ENCODE data around the gene THRAP3. TPM values are rescaled to one million over a fixed set of nuclear protein-coding genes. Genes with fewer than 3 reads are reported as not detected.

The THRAP3 gene
- total RNA-seq, 1 experiment from 2014 or later, result 160 TPM

- TF ChIP-seq HMGXB4 (CRISPR knock-in tag; IDR thresholded peaks at IDR 0.05) (peak; percentile 92; the same call in 1 of the 2 replicates), ZNF121 (CRISPR knock-in tag; IDR thresholded peaks at IDR 0.05) (no peak), ATF2 (CRISPR knock-in tag; IDR thresholded peaks at IDR 0.05; ENCODE audit: borderline replicate concordance, low read depth) (no peak), SMAD4 (CRISPR knock-in tag; IDR thresholded peaks at IDR 0.05) (no peak), ZNF671 (CRISPR knock-in tag; IDR thresholded peaks at IDR 0.05) (no peak), ZNF425 (CRISPR knock-in tag; conservative IDR thresholded peaks at IDR 0.05) (no peak), ATF3 (CRISPR knock-in tag; conservative IDR thresholded peaks at IDR 0.05) (no peak), FOXP4 (CRISPR knock-in tag; IDR thresholded peaks at IDR 0.05) (no peak), RORB (CRISPR knock-in tag; IDR thresholded peaks at IDR 0.05) (no peak), PREB (CRISPR knock-in tag; IDR thresholded peaks at IDR 0.05; ENCODE audit: borderline replicate concordance) (no peak), E2F5 (CRISPR knock-in tag; IDR thresholded peaks at IDR 0.05) (no peak; the same call in 1 of the 2 replicates), CTCF (IDR thresholded peaks at IDR 0.05) (no peak), ELF4 (CRISPR knock-in tag; IDR thresholded peaks at IDR 0.05; ENCODE audit: low read depth) (0 out of 2 replicates have a peak, but pooled peaks have one; percentile 43), NFYB (CRISPR knock-in tag; conservative IDR thresholded peaks at IDR 0.05; ENCODE audit: low read depth) (no peak), ARID4B (CRISPR knock-in tag; IDR thresholded peaks at IDR 0.05; ENCODE audit: borderline replicate concordance) (no peak), ZNF219 (CRISPR knock-in tag; IDR thresholded peaks at IDR 0.05; ENCODE audit: borderline replicate concordance) (no peak), ETV6 (CRISPR knock-in tag; IDR thresholded peaks at IDR 0.05) (peak; percentile 45; the same call in 1 of the 2 replicates), ATF6 (CRISPR knock-in tag; IDR thresholded peaks at IDR 0.05) (no peak), ZNF263 (CRISPR knock-in tag; IDR thresholded peaks at IDR 0.05; ENCODE audit: low read depth) (no peak)
These were observed 82.1 kb downstream of the THRAP3 start, which contains the start of gene SH3D21 (continued) for GRCh38 chr1:36306210-36306901.
